GM12878 (cell line): ENCODE data around the gene RAPGEF6. TPM values are rescaled to one million over a fixed set of nuclear protein-coding genes. Genes with fewer than 3 reads are reported as not detected.

Experiments used
- ATAC-seq: fragments of 200-7000 bp; cut with Tn5 transposase; 3 replicates; pipeline ENCODE4 v1.9.1; 2020; ENCODE audit warnings: mild to moderate bottlenecking, moderate library complexity
- BruUV-seq: library from RNA; stranded (reverse); fragments of 400-500 nt; replicated peaks from 2 replicates; lab custom pipeline; 2021; lab: Mats Ljungman, UMichigan
- CTCF ChIA-PET: fragments of 300-600 bp; sonication (Branson Sonifier 250); formaldehyde crosslinking; extraction: SDS; loops from one replicate; lab custom pipeline; 2021; ENCODE audit warnings: inconsistent platforms; lab: Yijun Ruan, JAX
- POLR2A ChIA-PET: fragments of 350-600 bp; formaldehyde crosslinking; extraction: SDS; loops from one replicate; lab custom pipeline; 2021; ENCODE audit warnings: inconsistent platforms; lab: Charles Lee
- RAD21 ChIA-PET: fragments of 300-600 bp; sonication (Branson Sonifier 250); formaldehyde crosslinking; loops from one replicate; lab custom pipeline; 2023; ENCODE audit warnings: antibody characterized with exemption; ENCODE audit not compliant: unreplicated experiment; lab: Charles Lee
- SMC1A ChIA-PET: fragments of 300-600 bp; sonication (Branson Sonifier 250); formaldehyde crosslinking; loops from one replicate; lab custom pipeline; 2023; ENCODE audit not compliant: unreplicated experiment, uncharacterized antibody; lab: Charles Lee
- DNase-seq: peaks from one replicate; pipeline ENCODE4 v3.0.0-alpha.2; 2011; ENCODE audit warnings: low read depth, low spot score
- FAIRE-seq: peaks from 3 replicates; lab custom pipeline; 2011; peaks lifted over from hg19 to GRCh38; lab: Jason Lieb, UNC
- H2AFZ ChIP-seq: 2 replicates; pipeline ENCODE4 v1.6.0; 2011; ENCODE audit warnings: low read depth, low read length, control low read depth; ENCODE audit not compliant: control insufficient read depth
- H3K27ac ChIP-seq: 2 replicates; pipeline ENCODE4 v1.5.1; 2011; ENCODE audit warnings: control low read depth; ENCODE audit not compliant: control insufficient read depth, insufficient read depth
- H3K27me3 ChIP-seq, 2 experiments: replicated peaks in 1 of 2; 2 replicates each; pipeline versions ENCODE4 v1.6.0 to v1.6.1; 2011; ENCODE audit warnings: low read length in 1 of 2; ENCODE audit not compliant: control insufficient read depth in 2 of 2, insufficient read depth in 2 of 2
- H3K36me3 ChIP-seq, 2 experiments: 2 replicates each; pipeline ENCODE4 v1.5.1; 2011; ENCODE audit warnings: low read length in 1 of 2; ENCODE audit not compliant: control insufficient read depth in 2 of 2, insufficient read depth in 2 of 2
- H3K4me1 ChIP-seq: 2 replicates; pipeline ENCODE4 v1.6.1; 2011; ENCODE audit warnings: mild to moderate bottlenecking, low read length, moderate library complexity, mixed read lengths; ENCODE audit not compliant: control insufficient read depth, insufficient read depth
- H3K4me2 ChIP-seq: 2 replicates; pipeline ENCODE4 v1.6.0; 2011; ENCODE audit warnings: control low read depth; ENCODE audit not compliant: control insufficient read depth, insufficient read depth
- H3K4me3 ChIP-seq: fragments of 200-600 bp; sonication (generic); 2 replicates; pipeline ENCODE4 v1.5.1; 2016
- H3K79me2 ChIP-seq: 2 replicates; pipeline ENCODE4 v1.6.0; 2011; ENCODE audit warnings: low read length; ENCODE audit not compliant: control insufficient read depth, insufficient read depth
- H3K9ac ChIP-seq: 2 replicates; pipeline ENCODE4 v1.8.0; 2011; ENCODE audit warnings: low read length, control low read depth, mixed read lengths; ENCODE audit not compliant: control insufficient read depth, insufficient read depth
- H3K9me3 ChIP-seq: replicated peaks from 3 replicates; pipeline ENCODE4 v1.5.1; 2011; ENCODE audit warnings: mild to moderate bottlenecking, low read length; ENCODE audit not compliant: control insufficient read depth, insufficient read depth
- H4K20me1 ChIP-seq: 2 replicates; pipeline ENCODE4 v1.6.0; 2011; ENCODE audit not compliant: control insufficient read depth, insufficient read depth
- CEBPB ChIP-seq, 2 experiments: fragments of 150-350 bp in 1 of 2; IDR thresholded peaks; 2 replicates each; pipeline ENCODE4 v1.6.1; 2012 to 2014; ENCODE audit warnings: low read depth in 2 of 2, low read length in 2 of 2, borderline replicate concordance in 1 of 2, inconsistent platforms in 1 of 2
- CHD2 ChIP-seq: IDR thresholded peaks from 2 replicates; pipeline ENCODE4 v1.6.1; 2011; ENCODE audit warnings: low read depth, low read length, improper control_type of control experiment, borderline replicate concordance
- DPF2 ChIP-seq: fragments of 450-650 bp; IDR thresholded peaks from 2 replicates; pipeline ENCODE4 v1.6.1; 2017; ENCODE audit warnings: mild to moderate bottlenecking
- HDAC6 ChIP-seq: fragments of 200-600 bp; sonication (generic); IDR thresholded peaks from one replicate; pipeline ENCODE4 v1.8.0; 2017; ENCODE audit warnings: antibody characterized with exemption; ENCODE audit not compliant: unreplicated experiment
- KDM1A ChIP-seq: fragments of 200-600 bp; sonication (generic); IDR thresholded peaks from 2 replicates; pipeline ENCODE4 v1.6.1; 2016; ENCODE audit warnings: borderline replicate concordance
- LARP7 ChIP-seq: fragments of 450-650 bp; IDR thresholded peaks from 2 replicates; pipeline ENCODE4 v1.6.1; 2017; ENCODE audit warnings: mild to moderate bottlenecking
- MEF2A ChIP-seq: IDR thresholded peaks from 2 replicates; pipeline ENCODE4 v1.6.1; 2011; ENCODE audit warnings: low read depth, mild to moderate bottlenecking, low read length, moderate library complexity; ENCODE audit not compliant: insufficient read depth
- MTA3 ChIP-seq: IDR thresholded peaks from 2 replicates; pipeline ENCODE4 v1.6.1; 2012; ENCODE audit warnings: low read length, inconsistent platforms, borderline replicate concordance
- NBN ChIP-seq: fragments of 450-650 bp; IDR thresholded peaks from 2 replicates; pipeline ENCODE4 v1.6.1; 2016
- NR2F1 ChIP-seq: fragments of 450-650 bp; conservative IDR thresholded peaks from 2 replicates; pipeline ENCODE4 v1.6.1; 2017; ENCODE audit warnings: mild to moderate bottlenecking
- RCOR1 ChIP-seq: conservative IDR thresholded peaks from 2 replicates; pipeline ENCODE4 v1.6.1; 2012; ENCODE audit warnings: low read depth, low read length, improper control_type of control experiment
- SREBF2 ChIP-seq: IDR thresholded peaks from 2 replicates; pipeline ENCODE4 v1.6.1; 2012; ENCODE audit warnings: mild to moderate bottlenecking, low read length
- TBL1XR1 ChIP-seq: IDR thresholded peaks from 2 replicates; pipeline ENCODE4 v1.6.1; 2012; ENCODE audit warnings: low read depth, low read length, improper control_type of control experiment
- WRNIP1 ChIP-seq: IDR thresholded peaks from 2 replicates; pipeline ENCODE4 v1.6.1; 2011; ENCODE audit warnings: low read depth, low read length, improper control_type of control experiment, borderline replicate concordance
- YBX1 ChIP-seq: fragments of 450-650 bp; IDR thresholded peaks from 2 replicates; pipeline ENCODE4 v1.6.1; 2016; ENCODE audit warnings: antibody characterized with exemption
- ZNF622 ChIP-seq: fragments of 450-650 bp; IDR thresholded peaks from 2 replicates; pipeline ENCODE4 v1.6.1; 2017; ENCODE audit warnings: mild to moderate bottlenecking, inconsistent platforms
- ZZZ3 ChIP-seq: IDR thresholded peaks from 2 replicates; pipeline ENCODE4 v1.6.1; 2011; ENCODE audit warnings: low read depth; ENCODE audit not compliant: control insufficient read depth, insufficient read length
- WGBS: methylation state at CpG from one replicate; pipeline ENCODE4 v1.1.6; 2016; ENCODE audit warnings: low lambda C conversion rate; ENCODE audit not compliant: insufficient replicate concordance, insufficient coverage; ENCODE audit errors: missing lambda C conversion rate; 5-methylcytosine and 5-hydroxymethylcytosine counted together
- in situ Hi-C: fragments of 300-500 bp; cut with MboI; formaldehyde crosslinking; loops from 9 replicates; pipeline ENCODE4 v1.14.3; 2018; ENCODE audit warnings: mixed read lengths
- intact Hi-C: fragments of 100-400 bp; cut with micrococcal nuclease; formaldehyde crosslinking; loops from one replicate; pipeline ENCODE4 v1.14.2; 2022; ENCODE audit not compliant: unreplicated experiment
- polyA plus RNA-seq, 11 experiments: library from polyadenylated mRNA; depleted of rRNA in 4 of 11; unstranded in 6 of 11; stranded (reverse) in 5 of 11; fragments of >200 nt; fragmentation: Nextera tagmentation in 4 of 11; fragmentation: Illumina TruSeq in 1 of 11; extraction: Ambion mirVana in 4 of 11; extraction: Trizol in 1 of 11; gene quantifications; 1 replicate in 1 of 11; 2 replicates in 10 of 11; pipeline versions ENCODE4 v1.2.1 to v1.2.3, GENCODE V29; 2011 to 2016; ENCODE audit warnings: inconsistent platforms in 2 of 11, missing spikeins in 2 of 11, low read depth in 1 of 11
- total RNA-seq, 4 experiments: library from RNA; depleted of rRNA in 3 of 4; stranded (reverse); fragments of >200 nt in 3 of 4; fragmentation: Illumina TruSeq in 1 of 4; extraction: Trizol in 1 of 4; gene quantifications; 2 replicates each; pipeline versions ENCODE4 v1.2.1 to v1.2.3, GENCODE V29; 2013 to 2021
- TF ChIP-seq, protein P1 (sequence below): IDR thresholded peaks from 2 replicates; pipeline ENCODE4 v1.6.1; 2011; ENCODE audit warnings: low read depth, low read length, improper control_type of control experiment, borderline replicate concordance
- TF ChIP-seq, protein P2 (sequence below): IDR thresholded peaks from 2 replicates; pipeline ENCODE4 v1.6.1; 2011; ENCODE audit warnings: low read depth, mild to moderate bottlenecking, low read length, moderate library complexity, borderline replicate concordance; ENCODE audit errors: extremely low read depth
- TF ChIP-seq, protein P3 (sequence below): IDR thresholded peaks from 2 replicates; pipeline ENCODE4 v1.6.1; 2011; ENCODE audit warnings: borderline replicate concordance, low read depth, mild to moderate bottlenecking, moderate library complexity, mixed read lengths, low read length; ENCODE audit not compliant: insufficient read depth; ENCODE audit errors: extremely low read length
- TF ChIP-seq, protein P4 (sequence below): IDR thresholded peaks from 2 replicates; pipeline ENCODE4 v1.6.1; 2012; ENCODE audit warnings: low read length, inconsistent platforms

Gene RAPGEF6
- total and polyA plus RNA-seq, 10 of the 15 experiments (the other 5 are each of a cell fraction or from before 2014, with no cell fraction given), result 2.9 to 24.0 (median 14.2) TPM

DNA sequence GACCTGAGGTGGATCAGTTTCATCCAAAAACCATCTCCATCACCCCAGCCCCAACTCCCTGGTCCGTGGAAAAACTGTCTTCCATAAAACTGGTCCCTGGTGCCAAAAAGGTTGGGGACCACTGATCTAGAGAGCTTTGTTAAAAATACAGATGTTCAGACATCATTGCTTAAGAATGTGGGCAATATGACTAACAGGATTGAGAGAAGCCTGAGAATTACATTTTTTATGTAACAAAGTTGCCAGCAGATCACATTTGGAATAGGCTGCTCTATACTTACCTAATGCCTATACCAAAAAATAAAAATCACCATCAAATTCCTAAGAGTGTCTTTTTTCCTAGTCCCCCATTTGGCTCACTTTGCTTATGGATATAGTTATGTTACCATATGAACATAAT, 143.3 kb downstream of the RAPGEF6 start (continued):
- TF ChIP-seq, protein P1, sequence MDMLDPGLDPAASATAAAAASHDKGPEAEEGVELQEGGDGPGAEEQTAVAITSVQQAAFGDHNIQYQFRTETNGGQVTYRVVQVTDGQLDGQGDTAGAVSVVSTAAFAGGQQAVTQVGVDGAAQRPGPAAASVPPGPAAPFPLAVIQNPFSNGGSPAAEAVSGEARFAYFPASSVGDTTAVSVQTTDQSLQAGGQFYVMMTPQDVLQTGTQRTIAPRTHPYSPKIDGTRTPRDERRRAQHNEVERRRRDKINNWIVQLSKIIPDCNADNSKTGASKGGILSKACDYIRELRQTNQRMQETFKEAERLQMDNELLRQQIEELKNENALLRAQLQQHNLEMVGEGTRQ, result no peak
- TF ChIP-seq CEBPB (IDR thresholded peaks at IDR 0.05; ENCODE audit: borderline replicate concordance in 1 of 2, low read depth in 2 of 2, low read length in 2 of 2) (no peak), HDAC6 (no peak), SREBF2 (no peak), KDM1A (no peak), NBN (no peak), ZNF622 (no peak)

DNA sequence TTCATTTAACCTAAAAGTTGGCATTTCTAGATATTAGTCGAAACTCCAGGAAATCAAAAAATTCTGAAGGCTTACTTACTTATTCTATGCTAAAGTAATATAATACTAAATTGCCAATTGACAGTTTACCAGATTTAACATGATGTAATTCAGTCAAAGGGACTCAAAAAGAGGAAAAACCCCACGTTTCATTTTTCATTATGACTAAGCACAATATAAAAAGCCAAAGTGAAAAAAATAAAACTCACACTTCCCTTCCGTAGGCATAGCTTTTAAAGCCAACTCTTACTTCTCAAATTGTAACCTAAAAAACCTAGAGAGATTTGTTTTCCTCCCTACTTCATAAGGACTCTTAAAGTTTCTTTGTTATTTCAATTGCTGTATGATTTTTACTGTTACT, 146.6 kb downstream of the RAPGEF6 start:
- CTCF ChIA-PET, result interaction anchor here (1.1 to 2.9 kb wide), 4 partner anchors 10 to 158 kb away, joined by 3 to 12 read pairs (median 5); no protein-coding TSS in a partner anchor
- peak; percentile 82 for DNase-seq
- Histone ChIP-seq H2AFZ (no peak overlapping the region), H3K9me3 (peaks cover 3% of the 10 kb centered on the region; the same call in 2 of the 3 replicates), H3K27ac (peak overlapping the region; percentile 88), H3K4me1 (peaks cover 23% of the 10 kb centered on the region), H3K9ac (peak overlapping the region; percentile 40), H3K36me3 (peaks cover 1 to 15% of the 10 kb centered on the region in 2 experiments), H3K27me3 (no peaks in the 10 kb centered on the region), H3K4me3 (0 out of 2 replicates have a peak overlapping the region, but pooled peaks have one; percentile 4), H4K20me1 (no peaks in the 10 kb centered on the region), H3K4me2 (peak overlapping the region; percentile 36), H3K79me2 (peaks cover 3% of the 10 kb centered on the region)
- RAD21 ChIA-PET, result interaction anchor here (0.8 to 1.8 kb wide), 11 partner anchors 11 to 279 kb away, joined by 3 to 4 read pairs (median 3); no protein-coding TSS in a partner anchor
- 3% methylated on average over 3 of the region's 3 CpGs for WGBS
- in situ Hi-C loops, result no loop called here
- peak; percentile 73 for FAIRE-seq
- SMC1A ChIA-PET, result interaction anchor here (0.5 to 3.6 kb wide), 16 partner anchors 10 to 142 kb away, joined by 3 to 28 read pairs (median 4); no protein-coding TSS in a partner anchor
- intact Hi-C loops, result no loop called here
- peak; percentile 93 for ATAC-seq
- POLR2A ChIA-PET, result interaction anchor here (0.6 to 1.2 kb wide), 5 partner anchors 10 to 59 kb away, joined by 3 to 5 read pairs (median 3); no protein-coding TSS in a partner anchor
- BruUV-seq, result no TSS peak
- no peak for TF ChIP-seq NR2F1
- TF ChIP-seq RCOR1, result no peak; the same call in 1 of the 2 replicates
- no peak for TF ChIP-seq LARP7
- no peak for TF ChIP-seq CHD2
- no peak for TF ChIP-seq ZZZ3
- TF ChIP-seq MTA3, result peak; percentile 85; the same call in 1 of the 2 replicates
- TF ChIP-seq MEF2A, result peak; percentile 89
- no peak for TF ChIP-seq YBX1
- no peak for TF ChIP-seq TBL1XR1
- TF ChIP-seq, protein P2, sequence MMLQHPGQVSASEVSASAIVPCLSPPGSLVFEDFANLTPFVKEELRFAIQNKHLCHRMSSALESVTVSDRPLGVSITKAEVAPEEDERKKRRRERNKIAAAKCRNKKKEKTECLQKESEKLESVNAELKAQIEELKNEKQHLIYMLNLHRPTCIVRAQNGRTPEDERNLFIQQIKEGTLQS, result no peak
- TF ChIP-seq, protein P3, sequence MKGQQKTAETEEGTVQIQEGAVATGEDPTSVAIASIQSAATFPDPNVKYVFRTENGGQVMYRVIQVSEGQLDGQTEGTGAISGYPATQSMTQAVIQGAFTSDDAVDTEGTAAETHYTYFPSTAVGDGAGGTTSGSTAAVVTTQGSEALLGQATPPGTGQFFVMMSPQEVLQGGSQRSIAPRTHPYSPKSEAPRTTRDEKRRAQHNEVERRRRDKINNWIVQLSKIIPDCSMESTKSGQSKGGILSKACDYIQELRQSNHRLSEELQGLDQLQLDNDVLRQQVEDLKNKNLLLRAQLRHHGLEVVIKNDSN, result no peak
- peak; percentile 90 for TF ChIP-seq DPF2
- TF ChIP-seq, protein P4, sequence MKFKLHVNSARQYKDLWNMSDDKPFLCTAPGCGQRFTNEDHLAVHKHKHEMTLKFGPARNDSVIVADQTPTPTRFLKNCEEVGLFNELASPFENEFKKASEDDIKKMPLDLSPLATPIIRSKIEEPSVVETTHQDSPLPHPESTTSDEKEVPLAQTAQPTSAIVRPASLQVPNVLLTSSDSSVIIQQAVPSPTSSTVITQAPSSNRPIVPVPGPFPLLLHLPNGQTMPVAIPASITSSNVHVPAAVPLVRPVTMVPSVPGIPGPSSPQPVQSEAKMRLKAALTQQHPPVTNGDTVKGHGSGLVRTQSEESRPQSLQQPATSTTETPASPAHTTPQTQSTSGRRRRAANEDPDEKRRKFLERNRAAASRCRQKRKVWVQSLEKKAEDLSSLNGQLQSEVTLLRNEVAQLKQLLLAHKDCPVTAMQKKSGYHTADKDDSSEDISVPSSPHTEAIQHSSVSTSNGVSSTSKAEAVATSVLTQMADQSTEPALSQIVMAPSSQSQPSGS, result peak; percentile 99
- no peak for TF ChIP-seq WRNIP1
